T-helper 2 cell treated with Interferon-gamma antibody and Interleukin-4, amounts not matched to agents 100 ng/mL and 5 ng/mL, for 36 hours (primary cell): ENCODE measurements around the gene TMEM86B. TPM values are rescaled to one million over a fixed set of nuclear protein-coding genes. Genes with fewer than 3 reads are reported as not detected.

Experiments
- intact Hi-C: fragments of 100-400 bp; cut with micrococcal nuclease; formaldehyde crosslinking; loops from one replicate; pipeline ENCODE4 v1.15.1; 2023
- total RNA-seq: library from RNA; stranded (reverse); gene quantifications from 2 replicates; pipeline ENCODE4 v1.2.3, GENCODE V29; 2022

Gene TMEM86B
- total RNA-seq, 1 donor from 2014 or later, result 9.6 TPM

- intact Hi-C loops, result loop anchor here (2.0 to 10.0 kb wide), 6 partner anchors 35 to 865 kb away; partner anchors contain the start of genes LENG9, ZNF628 and ZNF787
Observed at GRCh38 chr19:55257461-55258420, 29.2 kb upstream of the TMEM86B start.

GRCh38 chr19:55256562-55257460 is 28.2 kb upstream of the TMEM86B start:
- intact Hi-C loops, result loop anchor here (5.0 to 10.0 kb wide), 5 partner anchors 35 to 865 kb away; partner anchors contain the start of genes LENG9 and ZNF787

GRCh38 chr19:55255618-55256423 is 27.3 kb upstream of the TMEM86B start:
- intact Hi-C loops, result loop anchor here (5.0 to 10.0 kb wide), 5 partner anchors 36 to 866 kb away; partner anchors contain the start of genes LENG9 and ZNF787

- intact Hi-C loops, result loop anchor here (10.0 kb wide), 1 partner anchor 790 kb away; the partner anchor contains the start of gene LENG9
Observed at GRCh38 chr19:55254625-55254977, 26.0 kb upstream of the TMEM86B start.

GRCh38 chr19:55253842-55254624 is 25.5 kb upstream of the TMEM86B start:
- intact Hi-C loops, result loop anchor here (10.0 kb wide), 1 partner anchor 789 kb away; the partner anchor contains the start of gene LENG9

GRCh38 chr19:55252760-55253663 is 24.4 kb upstream of the TMEM86B start:
- intact Hi-C loops, result loop anchor here (10.0 kb wide), 1 partner anchor 788 kb away; the partner anchor contains the start of gene LENG9

- intact Hi-C loops, result loop anchor here (10.0 kb wide), 1 partner anchor 787 kb away; the partner anchor contains the start of gene LENG9
Observed at GRCh38 chr19:55251341-55252081, 22.9 kb upstream of the TMEM86B start.

GRCh38 chr19:55250262-55251036 is 21.9 kb upstream of the TMEM86B start:
- intact Hi-C loops, result loop anchor here (10.0 kb wide), 1 partner anchor 786 kb away; the partner anchor contains the start of gene LENG9

- intact Hi-C loops, result loop anchor here (10.0 kb wide), 1 partner anchor 785 kb away; the partner anchor contains the start of gene LENG9
Observed at GRCh38 chr19:55249841-55250240, 21.3 kb upstream of the TMEM86B start.

- intact Hi-C loops, result no loop called here
Observed at GRCh38 chr19:55248704-55249103, 20.1 kb upstream of the TMEM86B start.

GRCh38 chr19:55248166-55248675 is 19.7 kb upstream of the TMEM86B start:
- intact Hi-C loops, result no loop called here

- intact Hi-C loops, result no loop called here
Observed at GRCh38 chr19:55247621-55248099, 19.1 kb upstream of the TMEM86B start.

GRCh38 chr19:55246462-55247451 is 18.2 kb upstream of the TMEM86B start:
- intact Hi-C loops, result no loop called here

- intact Hi-C loops, result no loop called here
Observed at GRCh38 chr19:55245236-55245904, 16.8 kb upstream of the TMEM86B start.
